CD14-positive monocyte (primary cell): ENCODE measurements around the gene CHI3L2. TPM values are rescaled to one million over a fixed set of nuclear protein-coding genes. Genes with fewer than 3 reads are reported as not detected.
A peak's percentile ranks its signal among the peaks of the same experiment; 100 is the strongest.

Source experiments
- DNase-seq, 3 donors: peaks; one replicate each; pipeline ENCODE4 v3.0.0-alpha.2; 2011 to 2022
- H2AFZ ChIP-seq: 2 replicates; pipeline ENCODE4 v1.6.0; 2012; ENCODE audit warnings: mild to moderate bottlenecking, low read depth, low read length, inconsistent platforms; ENCODE audit not compliant: insufficient read depth, poor library complexity, severe bottlenecking
- H3K27ac ChIP-seq, 2 donors: 1 replicate in 1 of 2; 2 replicates in 1 of 2; pipeline ENCODE4 v1.5.1; 2012 to 2013; ENCODE audit warnings: low read length in 2 of 2, control low read depth in 1 of 2, inconsistent platforms in 1 of 2, low read depth in 1 of 2, mild to moderate bottlenecking in 1 of 2
- H3K27me3 ChIP-seq, 2 donors: one replicate each; pipeline versions ENCODE4 v1.6.0 to v1.6.1; 2011 to 2013; ENCODE audit warnings: low read length in 2 of 2; ENCODE audit not compliant: control insufficient read depth in 2 of 2, insufficient read depth in 2 of 2
- H3K36me3 ChIP-seq, 2 donors: replicated peaks in 1 of 2; 1 replicate in 1 of 2; 2 replicates in 1 of 2; pipeline versions ENCODE4 v1.5.1 to v1.6.1; 2012 to 2013; ENCODE audit warnings: low read length in 2 of 2, control low read depth in 1 of 2, inconsistent platforms in 1 of 2, mild to moderate bottlenecking in 1 of 2; ENCODE audit not compliant: insufficient read depth in 2 of 2, control insufficient read depth in 1 of 2
- H3K4me1 ChIP-seq, 2 donors: 1 replicate in 1 of 2; 2 replicates in 1 of 2; pipeline versions ENCODE4 v1.5.1 to v1.6.1; 2012 to 2013; ENCODE audit warnings: low read length in 2 of 2, control low read depth in 1 of 2, inconsistent platforms in 1 of 2, mild to moderate bottlenecking in 1 of 2, moderate library complexity in 1 of 2; ENCODE audit not compliant: insufficient read depth in 2 of 2, control insufficient read depth in 1 of 2
- H3K4me2 ChIP-seq: replicated peaks from 2 replicates; pipeline ENCODE3; 2012; ENCODE audit warnings: low read length, moderate library complexity, mild to moderate bottlenecking; ENCODE audit not compliant: poor library complexity, severe bottlenecking; ENCODE audit errors: extremely low read depth
- H3K4me3 ChIP-seq, 3 experiments: fragments of 200-600 bp in 1 of 3; sonication (generic) in 1 of 3; replicated peaks in 1 of 3; 1 replicate in 2 of 3; 2 replicates in 1 of 3; pipeline ENCODE4 v1.5.1; 2011 to 2013; ENCODE audit warnings: low read length in 3 of 3, mild to moderate bottlenecking in 3 of 3, control low read depth in 2 of 3, low read depth in 2 of 3, inconsistent platforms in 1 of 3, moderate library complexity in 1 of 3
- H3K79me2 ChIP-seq: 2 replicates; pipeline ENCODE4 v1.6.0; 2012; ENCODE audit warnings: mild to moderate bottlenecking, control low read depth, inconsistent platforms, low read length, moderate library complexity; ENCODE audit not compliant: insufficient read depth
- H3K9ac ChIP-seq: 2 replicates; pipeline ENCODE4 v1.6.0; 2017; ENCODE audit warnings: low read length, mild to moderate bottlenecking; ENCODE audit not compliant: insufficient read depth, poor library complexity, severe bottlenecking
- H3K9me3 ChIP-seq, 2 donors: replicated peaks in 1 of 2; 1 replicate in 1 of 2; 2 replicates in 1 of 2; pipeline versions ENCODE4 v1.5.1 to v1.6.1; 2012 to 2013; ENCODE audit warnings: low read length in 2 of 2, control low read depth in 1 of 2; ENCODE audit not compliant: control insufficient read depth in 1 of 2, insufficient read depth in 1 of 2
- H4K20me1 ChIP-seq: 2 replicates; pipeline ENCODE4 v1.6.0; 2012; ENCODE audit warnings: mild to moderate bottlenecking, low read length, control low read depth, moderate library complexity; ENCODE audit not compliant: insufficient read depth
- H3K27ac Mint-ChIP-seq, 7 donors: one replicate each; pipeline ENCODE4 v1.8.0; 2020; ENCODE audit warnings: mild to moderate bottlenecking in 7 of 7, mixed read lengths in 7 of 7, moderate library complexity in 6 of 7, inconsistent platforms in 2 of 7
- H3K27me3 Mint-ChIP-seq, 3 donors: one replicate each; pipeline ENCODE4 v1.8.0; 2021 to 2022; ENCODE audit warnings: low read depth in 3 of 3, mild to moderate bottlenecking in 3 of 3, mixed read lengths in 3 of 3, moderate library complexity in 3 of 3, inconsistent platforms in 1 of 3
- H3K36me3 Mint-ChIP-seq, 2 donors: one replicate each; pipeline ENCODE4 v1.8.0; 2020; ENCODE audit warnings: mixed read lengths in 2 of 2, inconsistent platforms in 1 of 2, mild to moderate bottlenecking in 1 of 2
- H3K4me1 Mint-ChIP-seq: one replicate; pipeline ENCODE4 v1.8.0; 2020; ENCODE audit warnings: mild to moderate bottlenecking, mixed read lengths
- H3K4me3 Mint-ChIP-seq, 2 donors: one replicate each; pipeline ENCODE4 v1.8.0; 2020; ENCODE audit warnings: mild to moderate bottlenecking in 2 of 2, mixed read lengths in 2 of 2, moderate library complexity in 1 of 2
- H3K9me3 Mint-ChIP-seq, 7 donors: one replicate each; pipeline ENCODE4 v1.8.0; 2020 to 2022; ENCODE audit warnings: mixed read lengths in 7 of 7, mild to moderate bottlenecking in 6 of 7, moderate library complexity in 6 of 7, inconsistent platforms in 2 of 7
- CTCF ChIP-seq: fragments of 200-600 bp; IDR thresholded peaks from one replicate; pipeline ENCODE4 v1.8.0; 2022; ENCODE audit warnings: antibody characterized with exemption, mild to moderate bottlenecking
- WGBS: methylation state at CpG from one replicate; pipeline ENCODE4 v1.1.5; 2013; ENCODE audit warnings: missing lambda C conversion rate; ENCODE audit not compliant: insufficient coverage; 5-methylcytosine and 5-hydroxymethylcytosine counted together
- intact Hi-C, 2 donors: fragments of 100-400 bp; cut with micrococcal nuclease; formaldehyde crosslinking; loops; one replicate each; pipeline versions ENCODE4 v1.15.0 to v1.15.1; 2023
- polyA plus RNA-seq, 3 donors: library from polyadenylated mRNA; depleted of rRNA in 1 of 3; unstranded in 2 of 3; stranded (reverse) in 1 of 3; fragments of 300-500 nt in 2 of 3; fragments of >200 nt in 1 of 3; fragmentation: Illumina TruSeq in 2 of 3; gene quantifications; 1 replicate in 2 of 3; 2 replicates in 1 of 3; pipeline ENCODE4 v1.2.3, GENCODE V29; 2012 to 2021

CHI3L2 gene
- polyA plus RNA-seq, 3 donors: 1.2 to 9.9 (median 1.4) TPM

GRCh38 chr1:111200802-111201161 lies 26.7 kb upstream of the CHI3L2 start:
- Histone ChIP-seq H3K9me3 (no peaks in the 10 kb centered on the region), H3K36me3 (peaks cover 5 to 23% of the 10 kb centered on the region in 2 donors), H3K4me3 (peak overlapping the region in 2 of 3 experiments; percentile 18 to 77), H3K9ac (peak overlapping the region; percentile 63), H3K4me2 (peak overlapping the region; percentile 90), H4K20me1 (no peaks in the 10 kb centered on the region), H3K27ac (peak overlapping the region; percentile 93 to 97), H3K27me3 (no peaks in the 10 kb centered on the region), H2AFZ (peak overlapping the region; percentile 62), H3K4me1 (peaks cover 93 to 100% of the 10 kb centered on the region in 2 donors), H3K79me2 (peaks cover 39% of the 10 kb centered on the region)
- intact Hi-C loops: loop anchor here (5.0 to 10.0 kb wide), 4 partner anchors 323 to 556 kb away; partner anchors contain the start of genes INKA2 (in 1 of the 2) and RAP1A (in 1 of the 2)
- peak overlapping the region; percentile 93 to 98 (median 97) for H3K27ac Mint-ChIP-seq
- peaks cover 30 to 32% of the 10 kb centered on the region in 2 donors for H3K36me3 Mint-ChIP-seq
- no peaks in the 10 kb centered on the region for H3K27me3 Mint-ChIP-seq
- no peak for DNase-seq
- WGBS: 93% methylated on average over 3 of the region's 3 CpGs
- H3K4me3 Mint-ChIP-seq: peak overlapping the region; percentile 66 to 78
- TF ChIP-seq CTCF: no peak
- H3K9me3 Mint-ChIP-seq: peaks cover 0 to 2% (median 0%) of the 10 kb centered on the region in 7 donors
- H3K4me1 Mint-ChIP-seq: peaks cover 92% of the 10 kb centered on the region

- intact Hi-C loops: loop anchor here (5.0 to 10.0 kb wide), 4 partner anchors 324 to 557 kb away; partner anchors contain the start of genes INKA2 (in 1 of the 2) and RAP1A (in 1 of the 2)
- H3K4me1 Mint-ChIP-seq: peaks cover 93% of the 10 kb centered on the region
- H3K4me1 ChIP-seq: peaks cover 92 to 100% of the 10 kb centered on the region in 2 donors
- no peaks in the 10 kb centered on the region for H3K27me3 Mint-ChIP-seq
- peak overlapping the region; percentile 66 to 78 for H3K4me3 Mint-ChIP-seq
- no peak overlapping the region for H2AFZ ChIP-seq
- H3K4me3 ChIP-seq: peak overlapping the region in 1 of 3 experiments; percentile 77
- peaks cover 39% of the 10 kb centered on the region for H3K79me2 ChIP-seq
- H4K20me1 ChIP-seq: no peaks in the 10 kb centered on the region
- H3K36me3 ChIP-seq: peaks cover 0 to 16% of the 10 kb centered on the region in 2 donors
- H3K36me3 Mint-ChIP-seq: peaks cover 23 to 25% of the 10 kb centered on the region in 2 donors
- H3K9me3 Mint-ChIP-seq: peaks cover 0 to 2% (median 0%) of the 10 kb centered on the region in 7 donors
- no peaks in the 10 kb centered on the region for H3K9me3 ChIP-seq
- no peak for TF ChIP-seq CTCF
- no peak overlapping the region for H3K9ac ChIP-seq
- WGBS: 100% methylated on average over 2 of the region's 5 CpGs
- peak overlapping the region; percentile 93 to 97 for H3K27ac ChIP-seq
- no peak for DNase-seq
- H3K27ac Mint-ChIP-seq: peak overlapping the region; percentile 93 to 98 (median 97)
- H3K27me3 ChIP-seq: no peaks in the 10 kb centered on the region
- peak overlapping the region; percentile 90 for H3K4me2 ChIP-seq
Measured at GRCh38 chr1:111201275-111202090, 26.0 kb upstream of the CHI3L2 start.
